GDM1 (cell line): ENCODE results near the gene PPM1F.

ENCODE experiments used
- DNase-seq: peaks from one replicate; lab custom pipeline; 2025; lab: John Stamatoyannopoulos, UW

Gene PPM1F

GRCh38 chr22:21960200-21961126 lies 7.8 kb upstream of the PPM1F start:
- no peak for DNase-seq

- DNase-seq = no peak
Observed at GRCh38 chr22:21959274-21960074, 6.8 kb upstream of the PPM1F start.

- DNase-seq = no peak
Observed at GRCh38 chr22:21958360-21959273, 6.0 kb upstream of the PPM1F start.

- DNase-seq = no peak
Observed at GRCh38 chr22:21951931-21952465, 650 bp downstream of the PPM1F start.

- DNase-seq = no peak
Observed at GRCh38 chr22:21951062-21951461, 1.6 kb downstream of the PPM1F start.

GRCh38 chr22:21949948-21950347 lies 2.7 kb downstream of the PPM1F start:
- DNase-seq = no peak

- DNase-seq = no peak
Observed at GRCh38 chr22:21949569-21949918, 3.1 kb downstream of the PPM1F start.

- DNase-seq = no peak
Observed at GRCh38 chr22:21948824-21949568, 3.7 kb downstream of the PPM1F start.

GRCh38 chr22:21948390-21948789 lies 4.3 kb downstream of the PPM1F start:
- DNase-seq = no peak

GRCh38 chr22:21947040-21948014 lies 5.3 kb downstream of the PPM1F start:
- DNase-seq = peak; percentile 38

GRCh38 chr22:21946262-21946925 lies 6.3 kb downstream of the PPM1F start:
- DNase-seq = no peak

- no peak for DNase-seq
Observed at GRCh38 chr22:21945453-21946261, 7.0 kb downstream of the PPM1F start.

GRCh38 chr22:21944871-21945270 lies 7.8 kb downstream of the PPM1F start:
- no peak for DNase-seq

- no peak for DNase-seq
Observed at GRCh38 chr22:21943571-21944448, 8.8 kb downstream of the PPM1F start.

- peak; percentile 98 for DNase-seq
Observed at GRCh38 chr22:21942407-21943343, 10.0 kb downstream of the PPM1F start.

GRCh38 chr22:21941921-21942320 lies 10.7 kb downstream of the PPM1F start:
- no peak for DNase-seq
